ENCODE results near the gene LSAMP.

DNA sequence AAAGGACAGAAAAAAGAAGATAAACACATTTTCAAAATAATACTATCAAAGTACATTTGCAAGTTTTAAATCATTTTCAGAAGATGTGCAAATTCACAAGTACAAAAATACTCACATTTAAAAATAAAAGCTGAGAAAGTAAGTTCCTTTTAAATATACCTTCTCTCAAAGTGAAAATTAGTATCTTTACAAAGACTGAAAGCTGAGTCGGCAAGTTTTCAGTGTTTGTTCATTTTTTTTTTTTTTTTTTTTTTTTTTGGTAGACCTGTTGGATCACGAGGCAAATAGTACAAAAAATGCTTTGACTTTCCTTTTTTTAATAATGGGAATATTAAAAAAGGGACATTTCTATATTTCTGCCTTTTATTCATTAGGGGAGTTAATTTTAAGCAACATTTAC, 317.8 kb downstream of the LSAMP start:
- no peak for TF ChIP-seq POLR2A (IDR thresholded peaks at IDR 0.05)
- TF ChIP-seq, protein P1, sequence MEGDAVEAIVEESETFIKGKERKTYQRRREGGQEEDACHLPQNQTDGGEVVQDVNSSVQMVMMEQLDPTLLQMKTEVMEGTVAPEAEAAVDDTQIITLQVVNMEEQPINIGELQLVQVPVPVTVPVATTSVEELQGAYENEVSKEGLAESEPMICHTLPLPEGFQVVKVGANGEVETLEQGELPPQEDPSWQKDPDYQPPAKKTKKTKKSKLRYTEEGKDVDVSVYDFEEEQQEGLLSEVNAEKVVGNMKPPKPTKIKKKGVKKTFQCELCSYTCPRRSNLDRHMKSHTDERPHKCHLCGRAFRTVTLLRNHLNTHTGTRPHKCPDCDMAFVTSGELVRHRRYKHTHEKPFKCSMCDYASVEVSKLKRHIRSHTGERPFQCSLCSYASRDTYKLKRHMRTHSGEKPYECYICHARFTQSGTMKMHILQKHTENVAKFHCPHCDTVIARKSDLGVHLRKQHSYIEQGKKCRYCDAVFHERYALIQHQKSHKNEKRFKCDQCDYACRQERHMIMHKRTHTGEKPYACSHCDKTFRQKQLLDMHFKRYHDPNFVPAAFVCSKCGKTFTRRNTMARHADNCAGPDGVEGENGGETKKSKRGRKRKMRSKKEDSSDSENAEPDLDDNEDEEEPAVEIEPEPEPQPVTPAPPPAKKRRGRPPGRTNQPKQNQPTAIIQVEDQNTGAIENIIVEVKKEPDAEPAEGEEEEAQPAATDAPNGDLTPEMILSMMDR (IDR thresholded peaks at IDR 0.05), result no peak
